Glomerular visceral epithelial cell (primary cell): Measurements from ENCODE around the gene SSTR5.
"Not testable (repeated sequence)": the region's sequence is repeated elsewhere in the genome, so short reads cannot be mapped to it uniquely, and the experiment has no call there.

ENCODE experiments used
- DNase-seq: peaks from one replicate; pipeline ENCODE4 v3.0.0-alpha.2; 2016; ENCODE audit errors: extremely low spot score

SSTR5 gene

DNA sequence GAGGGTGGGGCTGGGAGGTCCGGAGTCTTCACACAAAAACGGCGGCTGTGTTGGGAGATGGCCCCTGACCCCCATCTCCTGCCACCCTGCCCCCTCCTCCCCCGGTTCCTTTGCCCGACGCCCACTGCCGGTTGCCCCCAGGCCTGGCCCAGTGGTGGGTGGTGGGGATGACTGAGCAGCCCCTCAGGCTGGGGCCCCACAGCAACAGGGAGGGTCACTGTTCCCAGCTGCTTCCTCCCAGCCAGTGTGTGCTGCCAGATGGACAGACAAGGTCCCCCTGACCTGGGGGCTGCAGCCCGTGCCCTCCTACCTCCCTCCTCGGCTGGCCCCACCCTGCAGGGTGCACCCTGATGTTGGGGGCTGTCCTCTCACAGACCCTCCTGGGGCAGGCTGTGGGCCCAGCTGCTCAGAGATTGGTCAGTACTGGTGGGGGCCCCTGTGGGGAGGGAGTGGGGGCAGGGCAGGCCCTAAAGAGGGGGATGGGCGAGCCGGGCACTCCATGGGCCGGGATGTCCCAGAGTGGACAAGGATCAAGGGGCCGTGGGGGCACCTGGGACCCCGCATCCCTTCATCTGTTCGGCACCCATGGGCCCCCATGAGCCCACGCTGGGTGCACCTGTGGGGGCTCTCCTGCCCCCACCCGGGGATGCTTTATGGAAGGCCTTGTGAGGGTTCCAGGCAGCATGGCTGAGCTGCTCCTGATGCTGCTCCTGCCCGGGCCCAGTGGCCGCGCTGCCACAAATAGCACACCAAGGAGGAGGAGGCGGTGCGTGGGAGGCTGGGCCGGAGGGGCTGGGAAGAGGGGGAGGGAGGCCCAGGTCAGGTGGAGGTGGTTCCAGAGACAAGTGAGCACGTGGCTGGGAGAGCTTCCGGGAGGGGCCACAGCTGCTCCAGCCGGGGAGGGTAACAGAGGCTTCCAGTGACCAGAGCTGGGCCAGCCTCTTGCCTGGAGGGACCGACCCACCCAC is 18.4 kb downstream of the SSTR5 start:
- no peak for DNase-seq

DNA sequence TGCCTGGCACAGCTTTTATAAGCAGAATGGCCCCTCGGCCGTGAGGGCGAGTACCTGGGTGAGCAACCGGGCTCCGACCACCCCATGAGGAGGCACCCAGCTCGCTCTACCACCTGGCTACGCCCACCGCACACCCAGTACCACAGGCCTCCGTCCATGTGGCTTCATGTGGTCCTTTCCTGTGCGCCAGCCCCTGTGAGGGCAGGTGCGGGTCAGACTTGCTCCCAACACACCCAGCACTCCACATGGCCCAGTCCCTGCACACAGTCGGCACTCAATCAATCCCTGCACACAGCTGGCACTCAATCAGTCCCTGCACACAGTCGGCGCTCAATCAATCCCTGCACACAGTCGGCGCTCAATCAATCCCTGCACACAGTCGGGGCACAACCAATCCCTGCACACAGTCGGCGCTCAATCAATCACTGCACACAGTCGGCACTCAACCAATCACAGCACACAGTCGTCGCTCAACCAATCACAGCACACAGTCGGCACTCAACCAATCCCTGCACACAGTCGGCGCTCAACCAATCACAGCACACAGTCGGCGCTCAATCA is 19.5 kb downstream of the SSTR5 start:
- DNase-seq, result no peak

DNA sequence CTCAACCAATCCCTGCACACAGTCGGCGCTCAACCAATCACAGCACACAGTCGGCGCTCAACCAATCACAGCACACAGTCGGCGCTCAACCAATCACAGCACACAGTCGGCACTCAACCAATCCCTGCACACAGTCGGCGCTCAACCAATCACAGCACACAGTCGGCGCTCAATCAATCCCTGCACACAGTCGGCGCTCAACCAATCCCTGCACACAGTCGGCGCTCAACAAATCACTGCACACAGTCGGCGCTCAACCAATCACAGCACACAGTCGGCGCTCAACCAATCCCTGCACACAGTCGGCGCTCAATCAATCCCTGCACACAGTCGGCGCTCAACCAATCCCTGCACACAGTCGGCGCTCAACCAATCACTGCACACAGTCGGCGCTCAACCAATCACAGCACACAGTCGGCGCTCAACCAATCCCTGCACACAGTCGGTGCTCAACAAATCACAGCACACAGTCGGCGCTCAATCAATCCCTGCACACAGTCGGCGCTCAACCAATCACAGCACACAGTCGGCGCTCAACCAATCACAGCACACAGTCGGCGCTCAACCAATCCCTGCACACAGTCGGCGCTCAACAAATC is 20.2 kb downstream of the SSTR5 start:
- DNase-seq, result not testable (repeated sequence)

DNA sequence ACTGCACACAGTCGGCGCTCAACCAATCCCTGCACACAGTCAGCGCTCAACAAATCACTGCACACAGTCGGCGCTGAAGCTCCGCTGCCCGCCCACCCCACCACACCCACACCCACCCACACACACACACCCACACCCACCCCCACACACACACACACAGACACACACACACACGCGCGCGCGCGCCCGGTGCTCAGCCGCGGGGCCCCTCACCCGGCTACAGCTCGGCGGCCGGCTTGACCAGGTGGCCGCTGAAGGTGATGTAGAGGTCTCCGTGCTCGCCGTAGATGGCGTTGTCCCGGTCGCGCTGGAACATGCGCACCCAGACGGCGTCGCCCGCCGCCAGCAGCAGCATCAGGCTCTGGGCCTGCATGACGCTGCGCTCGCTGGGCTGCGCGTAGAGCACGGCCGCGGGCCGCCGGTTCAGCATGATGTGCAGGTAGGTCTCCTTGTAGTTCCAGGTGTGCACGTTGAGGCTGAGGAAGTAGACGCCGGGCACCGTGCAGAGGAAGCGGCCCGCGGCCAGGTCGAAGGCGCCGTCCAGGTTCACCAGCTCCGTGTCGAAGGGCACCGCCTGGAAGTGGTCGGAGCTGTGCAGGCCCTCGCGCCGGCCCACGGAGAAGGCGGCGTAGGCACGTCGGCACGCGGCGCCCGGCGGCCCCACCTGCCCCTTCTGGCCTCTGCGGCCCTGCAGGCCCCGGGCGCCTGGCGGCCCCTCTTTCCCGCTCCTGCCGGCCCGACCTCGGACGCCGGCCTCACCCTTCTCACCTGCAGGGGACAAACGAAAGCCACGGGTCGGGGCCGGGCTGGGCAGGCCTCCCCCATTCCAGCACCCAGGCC is 21.0 kb downstream of the SSTR5 start:
- DNase-seq, result peak; percentile 13

DNA sequence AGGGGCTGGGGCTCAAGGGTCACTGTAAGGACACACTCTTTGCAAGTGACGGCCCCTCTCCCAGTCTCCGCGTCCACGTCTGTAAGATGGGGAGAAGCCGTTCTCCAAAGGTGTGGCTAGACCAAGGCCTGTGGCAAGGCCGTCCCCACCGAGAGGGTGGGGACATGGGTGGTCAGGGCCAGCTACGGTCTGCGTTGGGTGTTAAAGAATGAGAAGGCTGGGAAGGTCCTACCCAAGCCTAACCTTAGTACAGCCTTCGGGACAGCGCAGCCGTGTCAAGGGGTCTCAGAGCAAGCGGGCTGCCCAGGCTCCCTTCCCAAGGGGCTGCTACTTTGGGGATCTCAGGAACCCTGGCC is 21.6 kb downstream of the SSTR5 start:
- no peak for DNase-seq

DNA sequence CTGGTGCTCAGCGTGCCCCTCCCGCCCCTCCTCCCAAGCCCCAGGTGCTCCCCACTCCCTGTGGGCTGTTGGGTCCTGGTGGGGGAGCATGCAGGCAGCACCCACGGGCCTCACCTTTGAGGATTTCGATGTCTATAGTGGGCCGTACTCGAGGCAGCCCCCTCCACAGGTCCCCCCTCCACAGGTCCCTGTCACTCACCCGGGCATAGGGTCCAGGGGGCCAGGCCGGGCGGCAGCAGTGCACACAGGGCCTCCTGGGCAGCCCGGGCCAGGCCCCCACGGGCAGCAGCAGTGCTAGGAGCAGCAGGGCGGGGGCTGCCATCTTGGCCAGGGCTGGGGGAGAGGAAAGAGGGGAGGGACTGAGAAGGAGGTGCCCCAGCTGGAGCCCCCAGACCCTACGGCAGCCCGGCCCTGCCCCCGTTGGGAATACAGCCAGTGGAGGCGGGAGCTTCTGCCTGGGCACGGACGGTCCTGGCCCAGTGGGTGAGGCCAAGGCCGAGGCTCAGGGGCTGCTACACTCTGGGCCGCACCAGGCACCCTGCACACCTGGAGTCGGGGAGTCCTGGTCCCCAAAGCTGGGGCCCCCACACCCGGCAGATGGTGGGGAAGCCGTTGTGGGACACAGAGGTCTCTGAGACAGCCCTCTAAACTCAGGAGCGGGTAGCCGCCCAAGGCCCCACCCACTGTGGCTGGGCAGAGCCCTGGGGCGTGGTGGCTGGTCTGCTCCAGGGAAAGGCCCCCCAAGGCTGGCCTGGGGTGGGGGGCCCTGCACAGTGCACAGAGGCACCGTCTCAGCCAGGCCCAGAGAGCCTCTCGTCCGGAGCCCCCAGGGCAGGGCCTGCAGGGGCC is 22.3 kb downstream of the SSTR5 start:
- no peak for DNase-seq

DNA sequence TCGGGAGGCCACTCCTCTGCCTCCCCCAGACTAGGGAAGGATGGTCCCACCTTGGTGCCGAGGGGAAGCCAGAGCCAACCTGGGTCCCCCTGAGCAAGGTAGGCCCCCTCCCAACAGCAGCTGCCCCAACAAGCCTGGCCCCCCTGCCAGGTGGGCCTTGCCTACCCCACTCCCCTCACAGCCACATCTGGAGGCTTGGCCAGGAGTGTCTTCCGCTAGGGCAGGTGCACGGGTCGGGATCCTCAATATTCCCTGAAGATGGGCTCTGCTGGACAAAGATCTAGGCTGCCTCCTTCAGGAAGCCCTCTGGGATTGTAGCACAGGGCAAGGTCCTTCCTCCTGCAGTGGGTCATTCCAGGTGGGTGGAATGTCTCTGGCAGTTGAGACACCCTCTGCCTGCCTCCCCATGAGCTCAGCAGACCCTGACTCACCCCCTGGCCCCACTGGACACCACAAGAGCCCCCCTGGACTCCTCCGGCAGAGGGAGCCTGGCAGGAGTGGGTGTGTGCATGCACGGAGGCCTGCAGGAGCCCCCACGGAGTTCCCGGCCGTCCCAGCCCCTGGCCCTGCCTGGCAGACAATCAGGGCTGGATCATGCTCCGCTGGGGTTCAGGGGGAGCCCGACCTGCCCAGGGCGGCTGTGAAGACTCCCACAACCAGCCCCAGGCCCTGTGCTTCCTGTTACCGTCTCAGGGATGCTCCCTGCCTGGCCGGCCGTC is 23.1 kb downstream of the SSTR5 start:
- DNase-seq, result no peak

DNA sequence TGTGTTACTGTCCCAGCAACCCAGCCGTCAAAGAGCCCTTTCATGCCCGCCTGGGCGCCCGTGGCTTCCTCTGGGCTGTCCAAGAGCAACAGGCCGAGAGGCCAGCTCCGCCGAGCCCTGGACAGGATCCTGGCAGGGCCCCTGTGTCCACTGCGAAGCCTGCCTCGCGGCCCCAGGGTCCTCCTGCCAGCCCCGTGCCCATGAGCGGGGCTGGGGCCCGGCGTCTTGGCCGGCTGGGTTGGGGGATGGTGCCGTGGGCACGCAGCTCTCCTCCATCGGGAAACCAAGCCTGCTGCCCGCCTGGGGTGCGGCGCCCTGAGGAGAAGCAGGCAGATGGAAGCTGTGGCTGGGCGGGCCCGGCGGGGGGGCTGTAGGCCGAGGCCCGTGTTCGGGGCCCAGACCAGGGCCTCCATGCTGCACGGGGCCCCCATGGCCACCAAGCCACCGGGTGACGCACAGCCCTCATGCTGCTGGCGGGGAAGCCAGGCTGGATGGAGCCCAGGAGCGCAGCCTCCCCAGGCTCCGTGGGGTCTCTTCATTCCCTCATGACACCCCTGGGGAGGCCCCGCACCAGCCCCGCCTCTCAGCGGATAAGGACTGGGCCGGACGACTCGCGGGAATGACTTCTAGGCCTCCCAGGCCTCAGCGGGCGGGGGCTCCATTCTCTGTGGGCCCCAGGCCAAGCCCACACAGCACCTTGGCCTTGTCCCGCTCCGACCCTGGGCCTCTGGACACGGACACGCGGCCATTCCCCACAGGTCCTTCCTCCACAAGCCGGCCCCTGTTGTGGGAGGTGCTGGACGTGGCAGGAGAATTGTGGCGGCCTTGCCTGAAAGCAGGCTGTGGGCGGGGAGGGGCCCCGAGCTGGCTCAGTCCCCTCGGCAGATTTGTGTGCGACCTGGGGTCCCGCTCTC is 23.9 kb downstream of the SSTR5 start, which contains the start of gene C1QTNF8:
C1QTNF8 (minus strand) TSS at position 76 of the 914 bp plus-strand sequence. CDS start 1,322 bp downstream, outside the sequence.
- no peak for DNase-seq

DNA sequence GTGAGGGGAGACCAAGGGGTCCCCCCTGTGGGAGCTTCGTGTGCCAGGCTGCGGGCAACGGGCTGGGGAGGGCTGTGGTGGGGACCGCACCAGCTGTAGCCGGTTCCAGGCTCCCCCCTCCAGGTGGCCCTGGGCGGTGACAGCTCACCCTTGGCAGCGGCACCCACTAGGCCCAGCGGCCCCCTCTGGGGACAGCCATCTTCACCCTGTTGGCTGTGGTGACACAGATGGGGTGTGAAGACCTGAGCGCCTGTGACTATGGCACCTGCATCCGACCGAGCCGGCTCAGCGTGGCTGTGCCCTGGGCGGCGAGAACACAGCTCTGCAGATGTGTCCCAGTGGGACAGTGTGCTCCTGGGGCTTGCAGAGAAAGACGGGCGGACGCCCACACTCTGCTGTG is 24.6 kb downstream of the SSTR5 start:
- no peak for DNase-seq

DNA sequence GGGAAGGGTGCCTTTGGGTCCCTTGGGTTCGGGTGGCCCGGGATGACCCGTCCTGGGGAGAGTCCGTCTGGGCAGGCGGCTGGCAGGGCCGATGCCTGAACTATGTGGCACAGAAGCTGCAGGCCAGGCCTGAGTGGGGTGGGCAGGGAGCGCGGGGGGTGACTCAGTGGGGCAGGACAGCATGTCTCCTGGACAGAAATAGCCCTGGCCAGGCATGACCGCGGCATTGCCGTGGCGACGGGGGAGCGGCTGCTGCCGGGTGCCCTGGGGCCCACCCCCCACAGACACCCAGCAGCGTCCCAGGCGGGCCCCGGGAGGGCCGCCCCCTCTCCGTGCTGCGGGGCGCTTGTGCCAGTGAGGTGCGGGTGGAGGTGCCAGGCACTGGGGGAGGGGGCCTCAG is 25.3 kb downstream of the SSTR5 start:
- no peak for DNase-seq

DNA sequence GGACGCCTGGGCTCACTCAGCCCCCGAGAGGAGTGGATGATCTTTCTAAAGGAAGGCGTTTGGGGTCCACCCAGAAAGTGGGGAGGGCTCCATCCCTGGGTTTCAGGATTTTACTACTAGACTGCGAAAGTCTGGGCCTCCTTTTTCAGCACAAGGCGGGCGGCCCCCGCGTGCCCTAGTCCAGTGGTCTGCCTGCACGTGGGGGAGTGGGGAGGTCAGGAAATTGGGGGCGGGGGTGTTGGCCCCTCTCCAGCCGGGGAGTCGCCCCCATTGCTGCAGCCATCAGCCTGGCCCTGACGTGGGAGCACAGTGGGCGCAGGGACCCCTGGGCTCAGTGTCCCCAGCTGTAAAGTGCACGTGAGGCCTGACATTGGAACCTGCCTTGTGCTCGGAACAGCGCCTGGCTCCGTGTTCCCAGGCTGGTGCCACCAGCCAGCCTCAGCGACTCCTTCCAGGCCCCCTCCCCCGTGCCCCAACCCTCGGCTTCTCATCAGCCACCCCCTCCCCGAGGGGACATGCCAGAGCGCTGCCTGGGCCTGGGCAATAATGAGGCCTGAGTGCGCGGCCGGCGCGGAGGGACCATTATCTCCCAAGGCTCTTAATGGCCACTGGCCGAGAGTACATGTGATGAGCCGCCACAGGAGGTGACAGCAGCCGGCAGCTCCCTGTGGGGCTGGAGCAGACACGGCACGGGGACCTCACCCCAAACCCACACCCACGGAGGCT is 25.9 kb downstream of the SSTR5 start:
- no peak for DNase-seq

DNA sequence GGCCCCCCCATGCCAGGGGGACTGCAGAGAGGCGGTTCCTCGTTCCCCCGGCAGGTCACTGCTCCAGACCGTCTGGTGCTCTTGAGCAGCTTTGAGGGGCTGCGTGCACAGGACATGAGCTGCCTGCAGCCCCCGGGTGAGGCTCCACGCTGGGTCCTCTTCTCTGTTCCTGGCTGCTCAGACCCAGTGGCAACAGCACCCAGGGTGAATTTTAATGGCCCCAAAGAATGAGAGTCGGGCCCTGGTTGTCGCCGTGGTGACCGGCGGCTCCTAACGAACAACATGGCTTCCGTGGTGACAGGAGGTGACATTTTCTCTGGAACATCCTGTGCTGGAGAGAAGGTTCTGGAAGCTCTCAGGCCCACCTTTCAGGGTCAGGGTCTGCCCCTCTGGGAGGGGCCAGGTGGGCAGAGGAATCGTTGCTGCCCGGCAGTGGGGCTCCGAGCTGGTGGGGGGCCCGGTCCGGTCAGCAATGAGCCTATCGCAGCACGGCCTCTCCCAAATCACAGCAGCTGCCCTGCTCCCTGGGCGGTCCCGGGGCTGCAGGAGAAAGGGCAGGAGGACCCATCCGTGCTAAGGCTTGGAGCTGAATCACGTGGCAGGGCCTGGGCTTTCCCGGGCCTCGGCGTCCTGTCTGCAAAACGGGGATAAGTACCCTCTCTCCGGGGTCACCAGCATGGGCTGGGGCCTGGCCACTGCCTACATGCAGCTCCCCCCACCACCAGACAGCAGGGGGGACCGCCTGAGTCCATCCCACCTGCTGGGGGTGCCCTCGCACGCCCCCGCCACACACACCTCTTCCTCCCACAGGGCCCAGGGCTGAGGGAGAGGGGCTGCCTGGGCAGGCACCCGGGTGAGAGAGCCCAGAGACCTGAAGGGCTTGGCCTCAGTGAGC is 26.9 kb downstream of the SSTR5 start:
- no peak for DNase-seq

DNA sequence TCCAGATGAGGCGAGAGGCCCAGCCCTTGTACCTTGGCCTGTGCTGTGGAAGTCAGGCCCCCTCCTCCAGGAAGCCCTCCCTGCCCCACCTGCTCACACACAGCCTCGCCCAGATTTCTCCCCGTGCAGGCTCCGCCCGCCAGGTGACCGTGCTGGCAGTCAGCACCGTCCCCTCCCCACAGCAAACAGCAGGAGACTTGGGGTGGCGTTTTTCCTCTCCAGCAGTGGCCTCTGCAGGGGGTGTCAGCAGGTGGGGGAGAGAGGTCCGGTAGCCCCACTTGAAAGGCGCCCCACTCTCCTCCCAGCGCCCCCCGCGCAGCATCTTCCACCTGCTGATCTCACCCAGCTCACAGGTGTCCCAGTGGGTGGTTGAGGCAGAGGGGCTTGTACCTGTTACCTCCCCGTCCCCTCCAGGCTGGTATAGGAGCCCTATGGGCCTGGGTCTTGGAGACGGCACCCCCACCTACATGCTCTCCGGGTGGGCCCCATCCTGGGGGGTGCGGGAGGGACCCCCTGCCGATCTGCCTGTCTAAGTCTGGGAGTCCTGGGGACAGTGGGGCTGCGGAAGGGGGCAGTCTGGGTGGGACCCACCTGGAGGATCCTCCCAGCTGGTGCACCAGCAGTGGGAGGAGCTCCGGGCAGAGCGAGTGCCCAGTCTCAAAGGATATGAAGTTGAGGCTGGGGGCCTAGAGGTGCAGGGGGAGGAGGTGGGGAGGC is 27.7 kb downstream of the SSTR5 start:
- no peak for DNase-seq

DNA sequence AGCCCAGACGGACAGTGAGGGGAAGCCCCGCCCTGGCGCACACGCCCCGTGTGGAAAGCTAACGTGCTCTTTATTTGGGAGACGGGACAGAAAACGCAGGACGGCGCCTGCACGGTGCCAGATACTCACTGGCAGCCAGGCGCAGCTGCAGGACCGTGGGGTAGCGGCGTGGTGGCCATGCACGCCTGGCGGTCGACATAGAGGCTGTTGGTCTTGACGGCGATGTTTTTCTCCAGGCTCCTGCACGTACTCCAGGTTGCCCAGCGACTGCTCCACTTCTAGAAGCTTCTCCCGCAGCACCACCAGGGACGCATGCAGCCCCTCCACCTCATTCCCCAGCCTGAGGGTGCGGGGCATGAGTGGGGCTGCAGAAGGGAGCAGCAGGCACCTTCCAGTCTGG is 28.6 kb downstream of the SSTR5 start:
- DNase-seq, result no peak

DNA sequence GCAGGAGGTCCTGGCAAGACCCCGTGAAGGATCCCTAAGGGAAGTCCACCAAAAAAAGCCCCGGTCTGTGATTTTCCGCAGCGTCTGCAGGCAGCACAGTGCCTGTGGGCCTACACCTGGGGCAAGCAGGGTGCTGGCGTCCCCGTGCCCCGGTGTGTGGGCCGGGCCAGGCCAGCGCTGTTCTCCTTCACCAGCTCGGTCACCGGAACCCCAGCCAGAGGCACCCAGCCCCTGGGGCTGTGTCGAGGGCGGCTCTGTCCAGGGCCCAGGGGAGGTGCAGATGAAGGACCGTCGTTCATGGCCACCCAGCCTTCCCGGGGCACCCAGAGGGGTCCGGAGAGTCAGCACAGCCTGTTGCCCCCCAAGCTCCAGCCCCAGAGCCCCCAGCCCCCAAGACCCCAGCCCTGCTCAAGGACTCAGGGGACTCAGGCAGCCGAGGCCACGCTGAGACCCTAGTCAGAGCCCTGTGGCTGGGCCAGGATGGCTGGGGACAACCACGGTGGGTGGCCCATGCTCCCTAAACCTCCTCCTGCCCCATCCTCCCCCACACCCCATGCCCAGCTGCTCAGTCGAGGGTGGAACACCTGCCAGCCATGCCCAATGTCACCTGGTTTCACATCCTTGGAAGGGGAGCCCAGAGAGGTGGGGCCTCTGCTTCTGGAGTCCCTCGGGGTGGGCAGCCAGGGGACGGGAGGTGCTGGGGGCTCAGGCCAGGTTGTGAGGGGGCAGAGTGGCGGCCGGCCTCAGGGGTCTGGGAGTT is 29.2 kb downstream of the SSTR5 start:
- no peak for DNase-seq

DNA sequence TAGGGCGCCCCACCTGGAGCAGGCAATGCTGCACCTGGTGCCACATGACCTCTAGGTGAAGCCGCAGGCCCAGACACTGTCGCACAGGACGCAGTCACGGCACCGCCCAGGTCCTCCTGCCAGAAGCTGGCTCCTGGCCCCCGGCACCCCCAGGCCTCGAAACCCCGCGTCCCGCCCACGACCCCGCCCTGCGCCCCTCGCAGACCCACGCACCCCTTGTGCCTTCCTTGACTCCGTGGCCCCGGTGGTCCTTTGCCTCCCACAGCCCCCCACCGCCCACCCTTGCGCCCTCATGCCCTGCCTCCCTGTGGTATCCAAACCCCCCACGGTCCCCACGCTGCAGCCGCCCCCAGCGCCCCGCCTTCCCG is 29.8 kb downstream of the SSTR5 start:
- DNase-seq, result no peak
